SK-N-MC (cell line): ENCODE measurements around the gene DNAJA4.

Experiments
- DNase-seq: peaks from one replicate; pipeline ENCODE4 v3.0.0-alpha.2; 2011; ENCODE audit warnings: low read depth, low spot score
- H3K27ac ChIP-seq: fragments of 200-600 bp; sonication (generic); 2 replicates; pipeline ENCODE4 v1.5.1; 2016; ENCODE audit warnings: mixed run types
- H3K36me3 ChIP-seq: fragments of 200-600 bp; sonication (generic); 2 replicates; pipeline ENCODE4 v1.6.1; 2017; ENCODE audit warnings: antibody characterized with exemption, low read length, mixed read lengths; ENCODE audit not compliant: insufficient read depth
- H3K4me3 ChIP-seq: fragments of 200-600 bp; sonication (generic); 2 replicates; pipeline ENCODE4 v1.5.1; 2016
- H3K9ac ChIP-seq: fragments of 200-600 bp; sonication (generic); 2 replicates; pipeline ENCODE4 v1.8.0; 2017; ENCODE audit warnings: mixed run types, mixed read lengths; ENCODE audit not compliant: insufficient read length
- H3K9me3 ChIP-seq: fragments of 200-600 bp; sonication (generic); 2 replicates; pipeline ENCODE4 v1.6.1; 2017; ENCODE audit warnings: low read depth, mild to moderate bottlenecking, antibody characterized with exemption, low read length, moderate library complexity, mixed read lengths
- EZH2 ChIP-seq: fragments of 200-600 bp; sonication (generic); IDR thresholded peaks from one replicate; pipeline ENCODE4 v1.6.1; 2017; ENCODE audit warnings: antibody characterized with exemption
- FOXP2 ChIP-seq: optimal IDR thresholded peaks from 2 replicates; pipeline ENCODE3; 2011; ENCODE audit warnings: mild to moderate bottlenecking, moderate library complexity; ENCODE audit not compliant: insufficient read depth; ENCODE audit errors: extremely low read length, control extremely low read depth
- POLR2AphosphoS5 ChIP-seq: IDR thresholded peaks from 2 replicates; pipeline ENCODE4 v1.6.1; 2012; ENCODE audit warnings: mild to moderate bottlenecking, low read depth, low read length, borderline replicate concordance

DNAJA4 gene

GRCh38 chr15:78228356-78228996 lies 35.9 kb upstream of the DNAJA4 start:
- Histone ChIP-seq H3K9ac (no peak overlapping the region), H3K9me3 (no peaks in the 10 kb centered on the region)
- TF ChIP-seq EZH2 (no peak), POLR2AphosphoS5 (no peak), FOXP2 (no peak)

GRCh38 chr15:78229431-78230406 lies 34.6 kb upstream of the DNAJA4 start:
- H3K27ac ChIP-seq: no peak overlapping the region
- H3K9me3 ChIP-seq: no peaks in the 10 kb centered on the region
- H3K9ac ChIP-seq: no peak overlapping the region
- TF ChIP-seq FOXP2: no peak
- TF ChIP-seq POLR2AphosphoS5: no peak
- TF ChIP-seq EZH2: no peak
- H3K4me3 ChIP-seq: no peak overlapping the region
- no peaks in the 10 kb centered on the region for H3K36me3 ChIP-seq
- DNase-seq: no peak

More at GRCh38 chr15:78228356-78228996, 35.9 kb upstream of the DNAJA4 start:
- Histone ChIP-seq H3K27ac (no peak overlapping the region), H3K36me3 (no peaks in the 10 kb centered on the region), H3K4me3 (no peak overlapping the region)
- DNase-seq: no peak

- Histone ChIP-seq H3K27ac (no peak overlapping the region), H3K36me3 (no peaks in the 10 kb centered on the region), H3K4me3 (no peak overlapping the region), H3K9ac (no peak overlapping the region), H3K9me3 (no peaks in the 10 kb centered on the region)
- TF ChIP-seq FOXP2: no peak
- TF ChIP-seq EZH2: no peak
- no peak for TF ChIP-seq POLR2AphosphoS5
- no peak for DNase-seq
Measured at GRCh38 chr15:78232951-78233350, 31.4 kb upstream of the DNAJA4 start.

- TF ChIP-seq EZH2: no peak
- Histone ChIP-seq H3K27ac (no peak overlapping the region), H3K9ac (no peak overlapping the region), H3K9me3 (no peaks in the 10 kb centered on the region), H3K4me3 (no peak overlapping the region), H3K36me3 (no peaks in the 10 kb centered on the region)
- no peak for DNase-seq
Measured at GRCh38 chr15:78233496-78233895, 30.9 kb upstream of the DNAJA4 start.

- no peaks in the 10 kb centered on the region for H3K36me3 ChIP-seq
- H3K4me3 ChIP-seq: no peak within 1 kb of the TSS
- H3K9me3 ChIP-seq: no peaks in the 10 kb centered on the region
- TF ChIP-seq FOXP2 (no peak), POLR2AphosphoS5 (no peak), EZH2 (no peak)
- no peak for DNase-seq
- no peak within 1 kb of the TSS for H3K9ac ChIP-seq
- no peak within 1 kb of the TSS for H3K27ac ChIP-seq
Measured at GRCh38 chr15:78234515-78235040, 29.8 kb upstream of the DNAJA4 start, which contains the start of gene ACSBG1. Gene ACSBG1 (minus strand): TSS chr15:78234565. CDS start chr15:78234501, 64 bp downstream.

GRCh38 chr15:78236491-78236890 lies 27.9 kb upstream of the DNAJA4 start:
- Histone ChIP-seq H3K9me3 (no peaks in the 10 kb centered on the region), H3K36me3 (no peaks in the 10 kb centered on the region), H3K9ac (no peak overlapping the region), H3K27ac (no peak overlapping the region), H3K4me3 (no peak overlapping the region)
- DNase-seq: no peak
- no peak for TF ChIP-seq POLR2AphosphoS5

- Histone ChIP-seq H3K9me3 (no peaks in the 10 kb centered on the region), H3K27ac (no peak overlapping the region), H3K9ac (no peak overlapping the region), H3K36me3 (no peaks in the 10 kb centered on the region), H3K4me3 (no peak overlapping the region)
- DNase-seq: no peak
- TF ChIP-seq EZH2: no peak
Measured at GRCh38 chr15:78237146-78237545, 27.2 kb upstream of the DNAJA4 start.

- no peaks in the 10 kb centered on the region for H3K36me3 ChIP-seq
- H3K4me3 ChIP-seq: no peak overlapping the region
- TF ChIP-seq POLR2AphosphoS5 (no peak), FOXP2 (no peak)
- no peaks in the 10 kb centered on the region for H3K9me3 ChIP-seq
- H3K27ac ChIP-seq: no peak overlapping the region
- no peak overlapping the region for H3K9ac ChIP-seq
- no peak for DNase-seq
Measured at GRCh38 chr15:78239811-78240210, 24.6 kb upstream of the DNAJA4 start.
